GM20431 (cell line): ENCODE measurements around the gene LAYN.

Experiments used
- in situ Hi-C: fragments of 300-500 bp; cut with MseI, MboI; formaldehyde crosslinking; loops from one replicate; pipeline ENCODE4 v1.15.0; 2020; ENCODE audit warnings: low sequenced_read_pairs; ENCODE audit not compliant: unreplicated experiment

LAYN gene

GRCh38 chr11:111540114-111540936 lies at the start of gene LAYN:
LAYN (plus strand) TSS chr11:111540720; CDS start chr11:111540844, 124 bp downstream.
- in situ Hi-C loops, result no loop called here

DNA sequence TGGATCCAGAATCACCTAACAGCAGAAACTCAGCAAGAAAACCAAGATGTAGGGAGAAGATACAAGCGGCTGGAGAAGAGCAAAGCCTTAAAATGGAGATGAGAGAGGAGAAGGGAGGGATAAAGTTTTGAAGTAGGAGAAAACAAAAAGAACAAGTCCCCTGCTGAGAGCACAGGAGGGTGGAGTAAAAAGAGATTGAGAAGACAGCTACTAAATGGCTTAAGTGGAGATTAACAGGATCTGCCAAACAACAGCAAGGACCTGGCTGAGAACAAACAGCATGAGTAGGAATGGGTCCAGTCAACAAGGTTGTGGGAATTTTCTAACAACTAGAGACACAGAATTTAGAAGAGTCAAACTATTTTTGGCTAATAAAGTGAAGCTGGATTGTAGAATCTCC lies 46.5 kb upstream of the LAYN start:
- in situ Hi-C loops, result no loop called here

DNA sequence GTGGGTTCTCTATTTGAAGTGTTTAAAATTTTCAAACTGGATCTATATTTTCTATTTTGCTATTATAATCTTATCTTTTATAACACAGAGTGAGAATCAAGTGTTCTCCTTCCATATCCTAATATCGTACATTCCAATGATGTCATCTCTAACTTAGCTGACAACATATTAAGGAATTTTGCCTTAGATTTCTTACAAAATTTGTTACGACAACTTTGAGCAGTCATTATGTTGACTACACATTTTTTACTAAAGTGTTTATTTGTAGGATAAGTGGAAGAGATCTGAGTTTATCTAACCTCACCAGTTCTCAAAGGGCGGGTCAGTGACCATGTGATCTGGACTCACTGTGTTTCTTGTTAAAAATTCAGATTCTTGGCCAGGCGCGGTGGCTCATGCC lies 41.0 kb upstream of the LAYN start:
- in situ Hi-C loops, result no loop called here

GRCh38 chr11:111500481-111500880 lies 40.0 kb upstream of the LAYN start:
- in situ Hi-C loops, result no loop called here

GRCh38 chr11:111502611-111503010 lies 37.9 kb upstream of the LAYN start:
- in situ Hi-C loops, result no loop called here

DNA sequence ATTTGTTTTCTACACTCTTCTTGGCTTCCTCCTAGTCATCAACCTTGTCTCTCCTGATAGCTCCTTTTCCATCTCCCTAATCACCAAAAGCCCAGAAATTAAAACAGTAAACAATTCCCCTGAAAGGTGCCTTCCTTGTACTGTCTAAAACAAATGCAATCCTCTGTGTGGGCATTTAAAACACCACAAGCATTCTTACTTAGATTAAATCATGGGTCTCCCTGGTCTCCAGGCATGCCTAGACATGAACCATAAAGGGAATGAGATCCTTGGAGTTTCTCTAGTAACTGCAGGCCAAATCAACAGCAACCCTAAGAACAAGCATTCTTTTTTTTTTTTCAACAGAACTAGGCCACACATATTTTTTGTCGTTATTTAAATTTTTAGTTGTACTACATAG lies 30.2 kb upstream of the LAYN start:
- in situ Hi-C loops, result no loop called here

- in situ Hi-C loops, result no loop called here
Observed at GRCh38 chr11:111512296-111513239, 28.0 kb upstream of the LAYN start, which contains the start of gene BTG4. BTG4 (minus strand) TSS chr11:111512386; CDS start chr11:111498776, 13,610 bp downstream.

DNA sequence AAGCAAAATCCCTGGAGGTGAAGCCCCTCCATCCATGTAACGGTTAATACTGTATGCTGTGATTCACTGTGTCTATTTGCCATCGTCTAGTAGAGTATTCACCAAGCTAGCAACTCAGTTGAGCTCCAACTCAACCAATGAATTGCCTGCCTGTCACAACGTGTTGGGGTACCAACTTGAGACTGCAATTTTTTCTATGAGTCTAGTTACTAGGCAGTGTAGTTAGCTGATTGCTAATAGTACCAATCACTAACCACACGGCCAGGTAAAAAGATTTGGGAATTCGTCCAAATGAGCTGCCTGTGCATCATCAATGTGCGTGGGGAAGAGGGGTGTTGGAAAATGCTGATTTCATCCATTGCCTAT lies 27.3 kb upstream of the LAYN start:
- in situ Hi-C loops, result no loop called here

DNA sequence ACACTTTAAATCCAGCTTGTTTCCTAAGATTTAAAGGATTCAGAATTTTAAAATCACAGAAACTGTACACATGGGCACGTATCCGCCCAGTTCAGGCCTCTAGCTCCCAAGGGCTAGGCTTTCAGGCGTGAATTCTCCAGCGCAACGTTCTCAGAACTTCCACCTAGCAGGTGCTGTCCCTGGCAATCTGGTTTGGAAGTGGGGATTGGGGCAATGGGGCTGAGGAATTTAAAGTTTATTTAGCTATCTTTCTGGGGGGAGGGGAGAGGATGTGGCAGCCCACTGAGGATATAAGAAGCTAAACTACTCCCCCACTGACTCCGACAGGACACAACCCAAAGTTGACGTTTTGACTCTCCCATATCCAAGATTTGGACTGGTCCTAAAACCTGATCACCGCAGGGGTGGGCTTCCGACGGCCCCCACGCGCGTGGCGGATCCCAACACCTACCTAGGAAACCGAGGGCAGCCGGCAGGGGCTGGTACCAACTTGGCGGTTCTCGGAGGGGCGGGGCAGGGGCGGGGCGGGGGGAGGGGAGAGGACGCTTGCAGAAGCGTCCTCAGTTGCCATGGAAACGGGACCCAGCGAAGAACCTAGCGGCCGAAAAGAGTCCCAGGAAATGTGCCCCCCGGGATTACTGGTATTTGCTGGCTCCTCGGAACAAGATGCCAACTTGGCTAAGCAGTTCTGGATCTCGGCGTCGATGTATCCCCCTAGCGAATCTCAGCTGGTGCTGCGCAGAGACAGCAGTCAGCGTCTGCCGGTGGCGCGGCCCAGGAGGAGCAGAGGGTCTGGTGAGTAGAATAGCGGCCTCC lies 26.1 kb upstream of the LAYN start, which contains the start of gene HOATZ:
TSS of gene HOATZ (plus strand) at position 563 of the 816 bp plus-strand sequence. CDS start at position 570, 7 bp downstream.
- in situ Hi-C loops, result no loop called here

- in situ Hi-C loops, result no loop called here
Observed at GRCh38 chr11:111515591-111515990, 24.9 kb upstream of the LAYN start.

DNA sequence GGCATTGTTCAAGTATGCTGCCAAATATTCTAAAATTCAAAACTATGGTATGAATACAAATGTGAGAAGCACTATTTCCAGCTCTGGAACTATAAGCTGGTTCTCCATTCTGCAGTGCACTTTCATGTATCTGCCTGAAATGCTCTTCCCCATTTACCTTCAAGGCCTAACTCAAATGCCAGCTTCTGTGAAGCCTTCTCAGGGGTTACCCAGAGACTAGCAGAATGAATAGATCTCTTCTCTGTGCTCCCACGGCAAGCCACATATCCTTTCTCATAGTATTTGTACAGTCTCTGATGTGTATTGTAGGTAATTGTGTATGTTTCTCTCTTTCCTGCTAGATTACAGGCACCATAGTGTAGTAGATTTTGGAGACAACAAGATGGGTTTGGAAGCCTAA lies 21.9 kb upstream of the LAYN start:
- in situ Hi-C loops, result no loop called here

DNA sequence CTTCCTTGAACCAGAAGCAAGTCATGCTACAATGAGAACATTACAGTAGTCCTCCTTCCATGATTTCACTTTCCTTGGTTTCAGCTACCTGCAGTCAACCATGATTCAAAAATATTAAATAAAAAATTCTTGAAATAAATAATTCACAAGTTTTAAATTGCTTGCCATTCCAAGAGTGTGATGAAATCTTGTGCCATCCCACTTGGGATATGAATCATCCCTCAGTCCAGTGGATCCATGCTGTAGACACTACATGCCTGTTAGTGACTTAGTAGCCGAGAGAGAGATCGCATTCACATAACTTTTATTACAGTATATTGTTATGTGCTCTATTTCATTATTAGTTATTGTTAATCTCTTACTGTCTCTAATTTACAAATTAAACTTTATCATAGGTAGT lies 20.0 kb upstream of the LAYN start:
- in situ Hi-C loops, result no loop called here

GRCh38 chr11:111521135-111521534 lies 19.4 kb upstream of the LAYN start:
- in situ Hi-C loops, result no loop called here

DNA sequence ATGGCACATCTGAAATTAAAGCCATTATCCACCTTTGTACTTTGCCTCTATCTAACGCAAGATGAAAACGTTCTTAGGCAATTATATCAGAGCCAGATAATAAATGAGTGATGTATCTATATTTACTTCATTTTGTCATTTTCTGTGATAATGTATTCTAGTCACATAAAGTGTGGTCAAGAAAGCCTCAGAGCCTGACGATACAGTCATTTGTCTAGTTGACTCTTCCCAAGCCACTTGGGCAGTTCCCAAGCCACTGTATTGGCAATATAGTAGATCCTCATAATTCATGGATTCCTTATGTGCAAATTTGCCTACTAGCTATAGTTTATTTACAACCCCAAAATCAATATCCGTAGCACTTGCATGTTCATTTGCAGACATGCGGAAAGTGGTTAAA lies 18.1 kb upstream of the LAYN start:
- in situ Hi-C loops, result no loop called here

GRCh38 chr11:111523343-111523742 lies 17.2 kb upstream of the LAYN start:
- in situ Hi-C loops, result no loop called here

DNA sequence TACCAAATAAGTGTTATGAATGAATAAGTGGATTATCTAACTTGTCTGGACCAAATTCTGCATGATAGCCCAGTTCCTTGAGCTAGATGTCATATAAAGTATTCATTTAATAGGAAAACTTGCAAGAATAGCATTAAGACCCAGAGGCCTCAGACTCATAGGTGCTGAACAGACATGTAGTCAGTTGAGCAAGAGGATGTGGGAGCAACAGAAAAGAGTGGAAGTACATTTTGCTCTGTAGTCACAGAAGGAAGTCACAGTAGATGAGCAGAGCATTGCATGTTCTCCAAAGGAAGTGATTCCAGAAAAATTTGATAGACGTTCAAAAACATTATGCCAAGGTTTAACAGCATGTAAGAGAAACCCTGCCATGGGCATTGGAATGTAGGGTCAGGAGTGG lies 16.5 kb upstream of the LAYN start:
- in situ Hi-C loops, result no loop called here

DNA sequence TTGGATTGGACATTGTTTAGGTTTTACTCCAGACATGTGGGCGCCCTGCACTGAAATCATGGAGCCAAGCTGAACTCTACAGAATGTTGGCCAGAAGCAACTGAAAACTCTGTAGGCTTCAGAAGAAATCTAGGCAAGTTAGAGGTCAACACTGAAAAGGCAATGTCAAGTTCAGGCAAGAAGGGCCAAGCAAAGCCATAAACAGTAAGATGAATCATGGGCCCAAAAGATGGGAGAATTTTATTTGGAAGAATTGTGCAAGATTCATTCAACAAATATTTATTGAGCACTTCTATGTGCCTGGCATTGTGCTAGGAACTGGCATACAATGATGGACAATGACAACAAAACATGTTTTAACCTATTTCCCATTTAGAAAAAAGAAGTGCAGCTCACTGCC lies 15.1 kb upstream of the LAYN start:
- in situ Hi-C loops, result no loop called here

GRCh38 chr11:111526501-111526900 lies 14.0 kb upstream of the LAYN start:
- in situ Hi-C loops, result no loop called here

DNA sequence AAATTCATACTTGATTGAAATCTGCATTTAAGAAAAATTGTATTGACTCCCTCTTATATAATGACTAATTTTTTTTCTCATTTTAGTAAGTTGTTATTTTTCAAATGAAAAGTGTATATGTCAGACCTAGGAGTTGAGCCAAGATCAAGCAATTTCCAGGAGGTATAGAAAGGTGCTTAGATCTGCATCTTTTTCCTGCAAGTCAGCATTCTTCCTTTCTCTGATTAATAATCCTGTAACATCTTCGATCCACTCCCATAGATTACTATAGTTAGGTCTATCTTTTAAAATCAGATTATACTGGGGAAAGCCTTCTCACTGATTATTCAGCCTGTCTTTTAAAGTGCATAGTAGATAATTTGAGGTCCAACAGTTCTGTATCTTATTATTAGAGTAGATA lies 13.2 kb upstream of the LAYN start:
- in situ Hi-C loops, result no loop called here

- in situ Hi-C loops, result no loop called here
Observed at GRCh38 chr11:111528557-111528956, 12.0 kb upstream of the LAYN start.
